ENCODE measurements around the gene PHETA1.
"Not testable (repeated sequence)": the region's sequence is repeated elsewhere in the genome, so short reads cannot be mapped to it uniquely, and the experiment has no call there.

Gene PHETA1

DNA sequence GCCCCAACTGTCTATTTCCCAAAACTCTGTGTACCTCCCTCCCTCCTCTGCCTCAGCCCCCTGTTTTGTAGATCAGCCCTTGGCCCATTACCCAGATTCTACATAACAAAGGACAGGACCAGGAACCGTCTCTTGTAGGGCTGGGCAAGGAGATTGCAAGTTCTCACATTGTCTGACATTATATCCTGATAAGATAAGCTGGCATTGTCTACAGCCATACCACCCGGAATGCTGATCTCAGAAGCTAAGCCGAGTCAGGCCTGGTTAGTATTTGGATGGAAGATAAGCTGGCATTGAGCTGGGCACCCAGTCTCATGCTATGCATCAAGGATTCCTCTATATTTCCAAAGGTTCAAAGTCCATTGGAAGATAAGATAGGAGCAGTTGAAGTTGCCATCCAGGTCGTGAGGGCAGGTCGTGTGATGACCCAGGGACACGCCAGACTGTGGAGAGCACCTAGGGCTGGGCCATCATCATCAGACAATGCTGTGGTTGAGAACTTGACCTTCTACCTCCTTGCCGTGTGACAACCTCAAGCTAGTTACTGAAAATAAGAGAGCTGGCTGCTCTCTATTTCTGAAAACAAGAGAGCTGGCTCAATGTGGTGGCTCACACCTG, 29.5 kb downstream of the PHETA1 start:
- Histone ChIP-seq H3K4me1 (ENCODE audit: control insufficient read depth in 1 of 2, insufficient read depth in 1 of 2, low read depth in 1 of 2, low read length in 1 of 2) (peaks cover 0 to 5% of the 10 kb centered on the region in 2 experiments), H3K27ac (no peak overlapping the region), H3K4me3 (ENCODE audit: low read depth in 1 of 2, low read length in 1 of 2) (no peak overlapping the region), H3K9me3 (no peaks in the 10 kb centered on the region), H3K36me3 (no peaks in the 10 kb centered on the region), H3K27me3 (no peaks in the 10 kb centered on the region)
- TF ChIP-seq, protein P1, sequence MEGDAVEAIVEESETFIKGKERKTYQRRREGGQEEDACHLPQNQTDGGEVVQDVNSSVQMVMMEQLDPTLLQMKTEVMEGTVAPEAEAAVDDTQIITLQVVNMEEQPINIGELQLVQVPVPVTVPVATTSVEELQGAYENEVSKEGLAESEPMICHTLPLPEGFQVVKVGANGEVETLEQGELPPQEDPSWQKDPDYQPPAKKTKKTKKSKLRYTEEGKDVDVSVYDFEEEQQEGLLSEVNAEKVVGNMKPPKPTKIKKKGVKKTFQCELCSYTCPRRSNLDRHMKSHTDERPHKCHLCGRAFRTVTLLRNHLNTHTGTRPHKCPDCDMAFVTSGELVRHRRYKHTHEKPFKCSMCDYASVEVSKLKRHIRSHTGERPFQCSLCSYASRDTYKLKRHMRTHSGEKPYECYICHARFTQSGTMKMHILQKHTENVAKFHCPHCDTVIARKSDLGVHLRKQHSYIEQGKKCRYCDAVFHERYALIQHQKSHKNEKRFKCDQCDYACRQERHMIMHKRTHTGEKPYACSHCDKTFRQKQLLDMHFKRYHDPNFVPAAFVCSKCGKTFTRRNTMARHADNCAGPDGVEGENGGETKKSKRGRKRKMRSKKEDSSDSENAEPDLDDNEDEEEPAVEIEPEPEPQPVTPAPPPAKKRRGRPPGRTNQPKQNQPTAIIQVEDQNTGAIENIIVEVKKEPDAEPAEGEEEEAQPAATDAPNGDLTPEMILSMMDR (IDR thresholded peaks at IDR 0.05) = no peak

DNA sequence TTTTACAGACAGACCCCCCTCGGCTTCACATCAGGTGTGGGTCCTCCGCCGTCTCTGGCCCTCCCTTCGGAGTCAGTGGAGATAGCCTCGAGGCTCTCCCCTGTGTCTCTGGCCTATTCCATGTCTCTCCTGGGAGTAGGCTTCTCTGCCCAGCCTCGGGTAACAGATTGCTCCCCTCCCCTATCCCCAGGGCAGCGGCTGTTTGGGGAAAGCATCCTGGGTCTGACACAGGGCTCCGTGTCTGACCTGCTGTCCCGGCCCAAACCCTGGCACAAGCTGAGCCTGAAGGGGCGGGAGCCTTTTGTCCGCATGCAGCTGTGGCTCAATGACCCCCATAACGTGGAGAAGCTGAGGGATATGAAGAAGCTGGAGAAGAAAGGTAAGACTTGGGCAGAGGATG, 30.8 kb downstream of the PHETA1 start:
- Histone ChIP-seq H3K36me3 (no peaks in the 10 kb centered on the region), H3K27ac (no peak overlapping the region), H3K4me3 (ENCODE audit: low read depth in 1 of 2, low read length in 1 of 2) (no peak overlapping the region), H3K27me3 (no peaks in the 10 kb centered on the region), H3K4me1 (ENCODE audit: control insufficient read depth in 1 of 2, insufficient read depth in 1 of 2, low read depth in 1 of 2, low read length in 1 of 2) (peaks cover 0 to 5% of the 10 kb centered on the region in 2 experiments), H3K9me3 (no peaks in the 10 kb centered on the region)
- TF ChIP-seq, protein P1 (IDR thresholded peaks at IDR 0.05) = no peak

DNA sequence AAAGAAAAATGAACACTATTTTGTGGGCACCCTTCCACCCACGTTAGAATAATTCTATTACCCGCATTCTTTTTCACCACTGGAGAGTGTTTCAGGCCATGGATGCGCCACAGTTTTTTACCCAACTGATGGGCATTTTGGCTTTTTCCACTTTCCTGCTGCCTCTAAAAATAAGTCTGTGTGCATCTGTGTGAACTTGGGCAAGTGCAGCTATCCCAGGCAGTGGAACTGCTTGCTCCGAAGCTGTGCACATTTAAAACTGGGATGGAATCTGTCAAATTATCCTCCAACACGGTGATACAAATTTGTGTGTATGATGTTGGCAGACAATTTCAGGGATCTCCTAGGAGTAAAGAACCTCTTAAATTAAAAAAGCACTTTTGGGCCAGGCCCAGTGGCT, 31.5 kb downstream of the PHETA1 start:
- Histone ChIP-seq H3K4me3 (ENCODE audit: low read depth in 1 of 2, low read length in 1 of 2) (no peak overlapping the region), H3K4me1 (ENCODE audit: control insufficient read depth in 1 of 2, insufficient read depth in 1 of 2, low read depth in 1 of 2, low read length in 1 of 2) (peaks cover 0 to 5% of the 10 kb centered on the region in 2 experiments), H3K27me3 (no peaks in the 10 kb centered on the region), H3K9me3 (no peaks in the 10 kb centered on the region), H3K36me3 (no peaks in the 10 kb centered on the region), H3K27ac (no peak overlapping the region)
- TF ChIP-seq, protein P1 (IDR thresholded peaks at IDR 0.05) = no peak

DNA sequence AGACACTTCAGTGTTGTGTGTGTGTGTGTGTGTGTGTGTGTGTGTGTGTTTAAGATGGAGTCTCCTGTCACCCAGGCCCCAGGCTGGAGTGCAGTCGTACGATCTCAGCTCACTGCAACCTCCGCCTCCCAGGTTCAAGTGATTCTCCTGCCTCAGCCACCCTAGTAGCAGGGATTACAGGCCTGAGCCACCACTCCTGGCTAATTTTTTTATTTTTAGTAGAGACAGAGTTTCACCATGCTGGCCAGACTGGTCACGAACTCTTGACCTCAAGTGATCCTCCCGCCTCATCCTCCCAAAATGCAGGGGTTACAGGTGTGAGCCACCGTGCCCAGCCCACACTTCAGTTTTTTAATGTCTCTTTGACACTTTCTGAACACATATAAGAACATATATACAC, 32.5 kb downstream of the PHETA1 start:
- H3K36me3 ChIP-seq; H3K4me1 ChIP-seq (ENCODE audit: control insufficient read depth in 1 of 2, insufficient read depth in 1 of 2, low read depth in 1 of 2, low read length in 1 of 2); H3K9me3 ChIP-seq; H3K4me3 ChIP-seq (ENCODE audit: low read depth in 1 of 2, low read length in 1 of 2); H3K27ac ChIP-seq; H3K27me3 ChIP-seq: not testable (repeated sequence)

GRCh38 chr12:111335811-111336210, 33.1 kb downstream of the PHETA1 start:
- no peaks in the 10 kb centered on the region for H3K9me3 ChIP-seq
- no peaks in the 10 kb centered on the region for H3K27me3 ChIP-seq
- H3K4me1 ChIP-seq (ENCODE audit: control insufficient read depth in 1 of 2, insufficient read depth in 1 of 2, low read depth in 1 of 2, low read length in 1 of 2) = peaks cover 0 to 4% of the 10 kb centered on the region in 2 experiments
- no peaks in the 10 kb centered on the region for H3K36me3 ChIP-seq
- TF ChIP-seq, protein P1 (IDR thresholded peaks at IDR 0.05) = no peak
- H3K27ac ChIP-seq = no peak overlapping the region
- H3K4me3 ChIP-seq (ENCODE audit: low read depth in 1 of 2, low read length in 1 of 2) = no peak overlapping the region

- not testable (repeated sequence) for H3K4me3 ChIP-seq (ENCODE audit: low read depth in 1 of 2, low read length in 1 of 2); H3K4me1 ChIP-seq (ENCODE audit: control insufficient read depth in 1 of 2, insufficient read depth in 1 of 2, low read depth in 1 of 2, low read length in 1 of 2)
Observed at GRCh38 chr12:111335301-111335700, 33.6 kb downstream of the PHETA1 start.

More at GRCh38 chr12:111335301-111335700, 33.6 kb downstream of the PHETA1 start:
- not testable (repeated sequence) for H3K9me3 ChIP-seq, H3K27ac ChIP-seq, H3K27me3 ChIP-seq, H3K36me3 ChIP-seq
